ENCODE measurements around the gene NCKAP5L.

Gene NCKAP5L

DNA sequence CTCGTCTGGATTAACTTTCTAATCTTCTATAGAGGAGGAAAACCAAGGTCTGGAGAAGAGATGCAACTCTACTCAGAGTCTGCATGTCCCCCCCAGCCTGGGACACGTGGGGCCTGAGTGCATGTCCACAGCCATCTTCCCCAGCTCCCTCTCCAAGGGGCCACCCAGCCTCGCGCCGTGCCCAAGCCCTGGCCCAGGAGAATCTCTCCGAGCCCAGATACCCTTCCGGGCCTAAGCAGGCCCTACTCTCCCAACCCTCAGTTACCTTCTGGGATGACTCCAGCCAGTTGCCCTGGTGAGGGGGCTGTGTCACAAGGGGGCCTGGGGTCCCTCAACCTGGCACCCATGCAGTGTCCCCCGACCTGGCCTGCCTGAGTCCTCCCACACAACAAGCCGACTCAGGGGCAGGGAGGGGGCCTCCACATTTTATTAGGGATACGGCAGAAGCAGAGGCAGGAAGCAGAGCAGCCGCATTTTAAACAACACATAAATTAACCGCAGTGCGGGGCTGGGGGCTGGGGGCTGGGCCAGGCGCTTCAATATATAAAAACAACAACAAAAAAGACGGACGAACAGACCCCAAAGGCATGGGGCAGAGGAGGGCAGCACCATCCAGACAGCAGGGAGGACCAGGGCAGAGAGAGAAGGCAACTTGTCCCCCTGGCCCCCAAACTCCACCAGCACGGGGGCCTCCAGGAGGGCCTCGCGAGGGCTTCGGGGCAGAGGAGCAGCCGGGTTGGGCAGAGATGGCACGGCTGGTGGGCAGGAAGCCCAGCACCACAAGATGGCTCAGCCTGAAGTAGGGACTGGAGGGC is 37.3 kb downstream of the NCKAP5L start:
- Histone ChIP-seq H3K4me2 (ENCODE audit: low read length, poor library complexity, severe bottlenecking) (no peak overlapping the region), H4K8ac (ENCODE audit: low read length) (peak overlapping the region; percentile 36), H3K18ac (ENCODE audit: low read depth in 1 of 2, low read length in 2 of 2) (peak overlapping the region; percentile 45 to 88), H3K9ac (ENCODE audit: low read length) (no peak overlapping the region), H3K4ac (ENCODE audit: low read depth in 1 of 2, low read length in 2 of 2) (peak overlapping the region in 1 of 2 experiments; percentile 54), H3K79me1 (replicated peaks; ENCODE audit: low read length, poor library complexity, severe bottlenecking) (peaks cover 25% of the 10 kb centered on the region), H2AFZ (ENCODE audit: low read depth, low read length) (no peak overlapping the region), H3K4me1 (ENCODE audit: control insufficient read depth, insufficient read depth, low read depth, low read length) (peaks cover 1% of the 10 kb centered on the region), H3K27ac (ENCODE audit: low read length, poor library complexity, severe bottlenecking) (no peak overlapping the region), H3K23ac (ENCODE audit: low read length in 2 of 2) (no peak overlapping the region), H3K14ac (ENCODE audit: low read length in 2 of 2) (peak overlapping the region in 1 of 2 experiments; percentile 90), H2BK15ac (ENCODE audit: low read depth, poor library complexity, severe bottlenecking) (no peak overlapping the region), H3K36me3 (ENCODE audit: control insufficient read depth in 1 of 2, insufficient read depth in 2 of 2, low read depth in 1 of 2, low read length in 2 of 2) (peaks cover 58 to 73% of the 10 kb centered on the region in 2 experiments), H3K9me3 (ENCODE audit: control insufficient read depth, low read length) (peaks cover 3% of the 10 kb centered on the region), H2BK120ac (ENCODE audit: low read depth, low read length) (peak overlapping the region; percentile 54), H2AK5ac (ENCODE audit: low read length, severe bottlenecking) (no peak overlapping the region), H2BK5ac (ENCODE audit: low read depth, low read length, poor library complexity, severe bottlenecking) (no peak overlapping the region), H2BK12ac (ENCODE audit: low read length in 2 of 2) (peak overlapping the region in 1 of 2 experiments; percentile 54), H4K91ac (ENCODE audit: low read length) (peak overlapping the region; percentile 59), H3K27me3 (ENCODE audit: control insufficient read depth in 1 of 2, insufficient read depth in 1 of 2, low read length in 2 of 2) (no peaks in the 10 kb centered on the region), H3K4me3 (ENCODE audit: insufficient read depth in 1 of 2, low read depth in 1 of 2, low read length in 2 of 2) (no peak overlapping the region)
- no peak for DNase-seq
- WGBS, result 58% methylated on average over 22 of the region's 22 CpGs

DNA sequence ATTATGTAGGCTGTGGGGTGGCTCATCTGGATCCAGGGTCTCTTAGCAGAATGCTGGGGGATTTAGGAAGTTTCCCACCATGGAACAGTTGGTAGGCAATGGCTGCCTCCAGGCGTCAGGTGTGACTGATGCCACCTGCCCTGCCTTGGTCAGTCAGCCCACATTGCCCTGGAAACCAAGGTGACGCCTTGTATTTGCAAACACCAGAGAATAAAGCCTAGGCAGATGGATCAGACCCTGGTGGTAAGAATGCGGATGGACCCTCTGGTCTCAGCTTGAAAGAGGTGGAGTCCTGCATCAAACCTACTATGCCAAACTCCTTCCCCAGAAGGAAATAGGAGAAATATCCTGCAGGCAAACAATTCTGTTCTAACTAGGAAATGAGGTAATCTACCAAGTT is 38.2 kb downstream of the NCKAP5L start:
- DNase-seq, result no peak
- peaks cover 1% of the 10 kb centered on the region for H3K4me1 ChIP-seq (ENCODE audit: control insufficient read depth, insufficient read depth, low read depth, low read length)
- H3K18ac ChIP-seq (ENCODE audit: low read depth in 1 of 2, low read length in 2 of 2), result peak overlapping the region in 1 of 2 experiments; percentile 48
- no peak overlapping the region for H2BK15ac ChIP-seq (ENCODE audit: low read depth, poor library complexity, severe bottlenecking)
- H3K79me1 ChIP-seq (replicated peaks; ENCODE audit: low read length, poor library complexity, severe bottlenecking), result peaks cover 21% of the 10 kb centered on the region
- peaks cover 49 to 64% of the 10 kb centered on the region in 2 experiments for H3K36me3 ChIP-seq (ENCODE audit: control insufficient read depth in 1 of 2, insufficient read depth in 2 of 2, low read depth in 1 of 2, low read length in 2 of 2)
- H4K91ac ChIP-seq (ENCODE audit: low read length), result no peak overlapping the region
- H3K9me3 ChIP-seq (ENCODE audit: control insufficient read depth, low read length), result peaks cover 3% of the 10 kb centered on the region
- H2AK5ac ChIP-seq (ENCODE audit: low read length, severe bottlenecking), result no peak overlapping the region
- no peak overlapping the region for H2BK120ac ChIP-seq (ENCODE audit: low read depth, low read length)
- no peak overlapping the region for H2BK5ac ChIP-seq (ENCODE audit: low read depth, low read length, poor library complexity, severe bottlenecking)
- no peaks in the 10 kb centered on the region for H3K27me3 ChIP-seq (ENCODE audit: control insufficient read depth in 1 of 2, insufficient read depth in 1 of 2, low read length in 2 of 2)
- H3K4me2 ChIP-seq (ENCODE audit: low read length, poor library complexity, severe bottlenecking), result no peak overlapping the region
- no peak overlapping the region for H3K9ac ChIP-seq (ENCODE audit: low read length)
- no peak overlapping the region for H3K4ac ChIP-seq (ENCODE audit: low read depth in 1 of 2, low read length in 2 of 2)
- no peak overlapping the region for H2AFZ ChIP-seq (ENCODE audit: low read depth, low read length)
- H3K14ac ChIP-seq (ENCODE audit: low read length in 2 of 2), result peak overlapping the region in 1 of 2 experiments; percentile 28
- H2BK12ac ChIP-seq (ENCODE audit: low read length in 2 of 2), result no peak overlapping the region
- 88% methylated on average over 2 of the region's 3 CpGs for WGBS
- no peak overlapping the region for H3K4me3 ChIP-seq (ENCODE audit: insufficient read depth in 1 of 2, low read depth in 1 of 2, low read length in 2 of 2)
- H4K8ac ChIP-seq (ENCODE audit: low read length), result no peak overlapping the region
- H3K23ac ChIP-seq (ENCODE audit: low read length in 2 of 2), result peak overlapping the region in 1 of 2 experiments; percentile 35
- no peak overlapping the region for H3K27ac ChIP-seq (ENCODE audit: low read length, poor library complexity, severe bottlenecking)

DNA sequence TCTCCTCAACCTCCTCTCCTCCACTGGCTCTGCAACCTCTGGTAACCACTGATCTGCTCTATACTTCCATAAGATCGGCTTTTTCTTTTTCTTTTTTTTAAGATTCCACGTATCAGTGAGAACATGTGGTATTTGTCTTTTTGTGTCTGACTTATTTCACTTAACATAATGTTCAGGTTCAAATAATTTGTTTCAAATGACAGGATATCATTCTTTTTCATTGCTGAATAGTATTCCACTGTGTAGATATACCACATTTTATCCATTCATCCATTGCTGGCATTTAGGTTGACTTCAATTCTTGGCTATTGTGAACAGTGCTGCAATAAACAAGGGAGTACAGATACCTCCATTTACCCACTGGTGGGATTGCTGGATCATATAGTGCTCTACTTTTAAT is 40.5 kb downstream of the NCKAP5L start:
- Histone ChIP-seq H3K27ac (ENCODE audit: low read length, poor library complexity, severe bottlenecking) (no peak overlapping the region), H2BK5ac (ENCODE audit: low read depth, low read length, poor library complexity, severe bottlenecking) (no peak overlapping the region), H3K9ac (ENCODE audit: low read length) (no peak overlapping the region), H2AFZ (ENCODE audit: low read depth, low read length) (no peak overlapping the region), H2AK5ac (ENCODE audit: low read length, severe bottlenecking) (no peak overlapping the region), H3K27me3 (ENCODE audit: control insufficient read depth in 1 of 2, insufficient read depth in 1 of 2, low read length in 2 of 2) (no peaks in the 10 kb centered on the region), H3K9me3 (ENCODE audit: control insufficient read depth, low read length) (peaks cover 3% of the 10 kb centered on the region), H3K14ac (ENCODE audit: low read length in 2 of 2) (no peak overlapping the region), H3K4ac (ENCODE audit: low read depth in 1 of 2, low read length in 2 of 2) (no peak overlapping the region), H2BK12ac (ENCODE audit: low read length in 2 of 2) (no peak overlapping the region), H2BK15ac (ENCODE audit: low read depth, poor library complexity, severe bottlenecking) (no peak overlapping the region), H3K23ac (ENCODE audit: low read length in 2 of 2) (no peak overlapping the region), H3K4me1 (ENCODE audit: control insufficient read depth, insufficient read depth, low read depth, low read length) (peaks cover 6% of the 10 kb centered on the region), H4K8ac (ENCODE audit: low read length) (no peak overlapping the region), H3K4me2 (ENCODE audit: low read length, poor library complexity, severe bottlenecking) (no peak overlapping the region), H3K36me3 (ENCODE audit: control insufficient read depth in 1 of 2, insufficient read depth in 2 of 2, low read depth in 1 of 2, low read length in 2 of 2) (peaks cover 26 to 42% of the 10 kb centered on the region in 2 experiments), H4K91ac (ENCODE audit: low read length) (no peak overlapping the region), H2BK120ac (ENCODE audit: low read depth, low read length) (no peak overlapping the region), H3K4me3 (ENCODE audit: insufficient read depth in 1 of 2, low read depth in 1 of 2, low read length in 2 of 2) (no peak overlapping the region), H3K18ac (ENCODE audit: low read depth in 1 of 2, low read length in 2 of 2) (no peak overlapping the region), H3K79me1 (replicated peaks; ENCODE audit: low read length, poor library complexity, severe bottlenecking) (peaks cover 9% of the 10 kb centered on the region)
- no CpG with 5 or more reads among the region's 2 CpGs for WGBS
- no peak for DNase-seq

DNA sequence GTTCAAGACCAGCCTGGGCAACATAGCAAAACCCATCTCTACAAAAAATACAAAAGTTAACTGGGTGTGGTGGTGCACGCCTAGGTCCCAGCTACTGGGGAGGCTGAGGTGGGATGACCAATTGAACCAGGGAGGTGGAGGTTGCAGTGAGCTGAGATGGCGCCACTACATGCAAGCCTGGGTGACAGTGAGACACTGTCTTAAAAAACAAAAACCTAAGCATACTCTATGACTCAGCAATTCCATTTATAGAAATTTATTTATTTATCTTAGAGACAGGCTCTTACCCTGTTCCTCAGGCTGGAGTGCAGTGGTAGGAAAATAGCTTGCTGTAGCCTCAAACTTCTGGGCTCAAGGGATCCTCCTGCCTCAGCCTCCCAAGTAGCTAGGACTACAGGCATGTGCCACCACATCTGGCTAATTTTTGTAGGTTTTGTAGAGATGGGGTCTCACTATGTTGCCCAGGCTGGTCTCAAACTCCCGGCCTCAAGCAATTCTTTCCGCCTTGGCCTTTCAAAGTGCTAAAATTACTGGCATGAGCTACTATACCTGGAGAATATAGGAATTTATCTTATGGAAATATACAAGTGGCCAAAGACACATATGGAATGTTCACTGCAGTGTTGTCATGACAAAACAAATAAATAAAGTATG is 43.3 kb downstream of the NCKAP5L start:
- peak overlapping the region; percentile 63 for H3K9ac ChIP-seq (ENCODE audit: low read length)
- H3K27ac ChIP-seq (ENCODE audit: low read length, poor library complexity, severe bottlenecking), result no peak overlapping the region
- H3K4me1 ChIP-seq (ENCODE audit: control insufficient read depth, insufficient read depth, low read depth, low read length), result peaks cover 4% of the 10 kb centered on the region
- no peak overlapping the region for H2BK12ac ChIP-seq (ENCODE audit: low read length in 2 of 2)
- H3K79me1 ChIP-seq (replicated peaks; ENCODE audit: low read length, poor library complexity, severe bottlenecking), result no peaks in the 10 kb centered on the region
- no peak overlapping the region for H2BK120ac ChIP-seq (ENCODE audit: low read depth, low read length)
- H3K4me3 ChIP-seq (ENCODE audit: insufficient read depth in 1 of 2, low read depth in 1 of 2, low read length in 2 of 2), result no peak overlapping the region
- H2AK5ac ChIP-seq (ENCODE audit: low read length, severe bottlenecking), result no peak overlapping the region
- H3K18ac ChIP-seq (ENCODE audit: low read depth in 1 of 2, low read length in 2 of 2), result peak overlapping the region; percentile 33 to 38
- whole genome bisulfite sequencing, result no CpG with 5 or more reads among the region's 4 CpGs
- H2AFZ ChIP-seq (ENCODE audit: low read depth, low read length), result no peak overlapping the region
- no peak overlapping the region for H2BK15ac ChIP-seq (ENCODE audit: low read depth, poor library complexity, severe bottlenecking)
- peaks cover 0 to 10% of the 10 kb centered on the region in 2 experiments for H3K27me3 ChIP-seq (ENCODE audit: control insufficient read depth in 1 of 2, insufficient read depth in 1 of 2, low read length in 2 of 2)
- H4K8ac ChIP-seq (ENCODE audit: low read length), result no peak overlapping the region
- H2BK5ac ChIP-seq (ENCODE audit: low read depth, low read length, poor library complexity, severe bottlenecking), result no peak overlapping the region
- H3K9me3 ChIP-seq (ENCODE audit: control insufficient read depth, low read length), result peaks cover 3% of the 10 kb centered on the region
- no peak overlapping the region for H3K4me2 ChIP-seq (ENCODE audit: low read length, poor library complexity, severe bottlenecking)
- peaks cover 1 to 20% of the 10 kb centered on the region in 2 experiments for H3K36me3 ChIP-seq (ENCODE audit: control insufficient read depth in 1 of 2, insufficient read depth in 2 of 2, low read depth in 1 of 2, low read length in 2 of 2)
- DNase-seq, result peak; percentile 71
- H3K23ac ChIP-seq (ENCODE audit: low read length in 2 of 2), result no peak overlapping the region
- H3K4ac ChIP-seq (ENCODE audit: low read depth in 1 of 2, low read length in 2 of 2), result no peak overlapping the region
- H3K14ac ChIP-seq (ENCODE audit: low read length in 2 of 2), result no peak overlapping the region
- H4K91ac ChIP-seq (ENCODE audit: low read length), result no peak overlapping the region

Data from mesenchymal stem cell (in vitro differentiated cells and primary cell).